Neuronal stem cell (in vitro differentiated cells): ENCODE results near the gene TCF4.

Experiments used
- DNase-seq: peaks from one replicate; pipeline ENCODE4 v3.0.0-alpha.2; 2013; ENCODE audit warnings: low spot score
- H2AFZ ChIP-seq: one replicate; pipeline ENCODE4 v1.6.1; 2013; ENCODE audit warnings: mild to moderate bottlenecking, low read length, inconsistent platforms
- H2AK5ac ChIP-seq: 2 replicates; pipeline ENCODE4 v1.6.1; 2013; ENCODE audit warnings: low read depth, mild to moderate bottlenecking, inconsistent platforms, low read length, moderate library complexity, mixed read lengths
- H2BK120ac ChIP-seq: 2 replicates; pipeline ENCODE4 v1.6.1; 2013; ENCODE audit warnings: low read depth, mild to moderate bottlenecking, inconsistent platforms, low read length, moderate library complexity, mixed read lengths
- H2BK12ac ChIP-seq: one replicate; pipeline ENCODE4 v1.6.1; 2013; ENCODE audit warnings: low read length, inconsistent platforms
- H2BK15ac ChIP-seq: 2 replicates; pipeline ENCODE4 v1.6.1; 2013; ENCODE audit warnings: mild to moderate bottlenecking, low read length, inconsistent platforms, mixed read lengths
- H2BK5ac ChIP-seq: one replicate; pipeline ENCODE4 v1.6.1; 2013; ENCODE audit warnings: inconsistent platforms, mild to moderate bottlenecking, low read length, moderate library complexity
- H3K14ac ChIP-seq: one replicate; pipeline ENCODE4 v1.6.1; 2013; ENCODE audit warnings: low read length, inconsistent platforms
- H3K18ac ChIP-seq: 2 replicates; pipeline ENCODE4 v1.6.1; 2013; ENCODE audit warnings: low read length, inconsistent platforms
- H3K23ac ChIP-seq: 2 replicates; pipeline ENCODE4 v1.6.1; 2013; ENCODE audit warnings: low read depth, mild to moderate bottlenecking, mixed read lengths, low read length, inconsistent platforms; ENCODE audit not compliant: poor library complexity
- H3K27ac ChIP-seq: replicated peaks from 3 replicates; pipeline ENCODE4 v1.5.1; 2013; ENCODE audit warnings: low read length, inconsistent platforms
- H3K27me3 ChIP-seq, 3 experiments: 2 replicates each; pipeline ENCODE4 v1.6.1; 2013; ENCODE audit warnings: low read length in 3 of 3, mild to moderate bottlenecking in 2 of 3, inconsistent platforms in 1 of 3, low read depth in 1 of 3, mixed read lengths in 1 of 3, moderate library complexity in 1 of 3; ENCODE audit not compliant: control insufficient read depth in 3 of 3, insufficient read depth in 3 of 3
- H3K36me3 ChIP-seq, 2 donors: replicated peaks in 1 of 2; 2 replicates each; pipeline ENCODE4 v1.6.1; 2013; ENCODE audit warnings: low read length in 2 of 2; ENCODE audit not compliant: control insufficient read depth in 2 of 2, insufficient read depth in 2 of 2
- H3K4ac ChIP-seq: 2 replicates; pipeline ENCODE4 v1.6.1; 2013; ENCODE audit warnings: inconsistent platforms, mild to moderate bottlenecking, low read length, moderate library complexity
- H3K4me1 ChIP-seq, 2 donors: 1 replicate in 1 of 2; 2 replicates in 1 of 2; pipeline ENCODE4 v1.6.1; 2013; ENCODE audit warnings: low read length in 2 of 2, low read depth in 1 of 2; ENCODE audit not compliant: control insufficient read depth in 2 of 2, insufficient read depth in 1 of 2
- H3K4me2 ChIP-seq: one replicate; pipeline ENCODE4 v1.6.1; 2013; ENCODE audit warnings: mild to moderate bottlenecking, low read length, inconsistent platforms; ENCODE audit not compliant: insufficient read depth, poor library complexity, severe bottlenecking
- H3K4me3 ChIP-seq, 2 donors: 2 replicates each; pipeline ENCODE4 v1.5.1; 2013; ENCODE audit warnings: low read length in 2 of 2, mild to moderate bottlenecking in 2 of 2, inconsistent platforms in 1 of 2, moderate library complexity in 1 of 2
- H3K79me1 ChIP-seq: one replicate; pipeline ENCODE4 v1.6.1; 2013; ENCODE audit warnings: low read depth, mild to moderate bottlenecking, inconsistent platforms, low read length, moderate library complexity
- H3K9ac ChIP-seq: one replicate; pipeline ENCODE4 v1.6.1; 2013; ENCODE audit warnings: mild to moderate bottlenecking, low read depth, low read length, inconsistent platforms; ENCODE audit not compliant: poor library complexity
- H3K9me3 ChIP-seq, 2 donors: replicated peaks in 1 of 2; 2 replicates each; pipeline versions ENCODE3 to v1.6.1; 2013; ENCODE audit warnings: low read length in 2 of 2, mild to moderate bottlenecking in 2 of 2, inconsistent platforms in 1 of 2, low read depth in 1 of 2, mixed read lengths in 1 of 2, moderate library complexity in 1 of 2; ENCODE audit not compliant: control insufficient read depth in 2 of 2, insufficient read depth in 1 of 2
- H4K8ac ChIP-seq: one replicate; pipeline ENCODE4 v1.6.1; 2013; ENCODE audit warnings: low read depth, mild to moderate bottlenecking, inconsistent platforms, low read length, moderate library complexity
- H4K91ac ChIP-seq: one replicate; pipeline ENCODE4 v1.6.1; 2013; ENCODE audit warnings: low read length, low read depth, mild to moderate bottlenecking, inconsistent platforms; ENCODE audit not compliant: poor library complexity
- WGBS, 2 donors: extraction: QIAGEN DNeasy Blood & Tissue Kit; methylation state at CpG; one replicate each; pipeline ENCODE4 v1.1.7; 2013; ENCODE audit warnings: missing lambda C conversion rate in 2 of 2, mixed read lengths in 1 of 2; ENCODE audit not compliant: insufficient read length in 2 of 2, insufficient replicate concordance in 1 of 2; ENCODE audit errors: extremely low coverage in 2 of 2; 5-methylcytosine and 5-hydroxymethylcytosine counted together

Gene TCF4

GRCh38 chr18:55497825-55498403 lies 90.1 kb downstream of the TCF4 start:
- no peak overlapping the region for H3K23ac ChIP-seq
- WGBS, 2 donors = no CpG with 5 or more reads among the region's 5 CpGs

GRCh38 chr18:55494899-55495298 lies 93.1 kb downstream of the TCF4 start:
- H3K27ac ChIP-seq = no peak overlapping the region
- no peak overlapping the region for H4K91ac ChIP-seq
- no peaks in the 10 kb centered on the region for H3K79me1 ChIP-seq
- peaks cover 0 to 3% of the 10 kb centered on the region in 2 donors for H3K4me1 ChIP-seq
- no peak overlapping the region for H3K14ac ChIP-seq
- H3K23ac ChIP-seq = no peak overlapping the region
- peaks cover 0 to 3% of the 10 kb centered on the region in 2 donors for H3K36me3 ChIP-seq
- no peak overlapping the region for H3K4ac ChIP-seq
- no peak overlapping the region for H2BK12ac ChIP-seq
- no CpG with 5 or more reads among the region's 1 CpG for WGBS, 2 donors
- H3K4me3 ChIP-seq = no peak overlapping the region
- peaks cover 0 to 4% of the 10 kb centered on the region in 2 donors for H3K9me3 ChIP-seq
- no peak overlapping the region for H2BK120ac ChIP-seq
- H2AK5ac ChIP-seq = no peak overlapping the region
- no peak overlapping the region for H2AFZ ChIP-seq
- H2BK15ac ChIP-seq = no peak overlapping the region
- no peak overlapping the region for H3K4me2 ChIP-seq
- no peak overlapping the region for H3K9ac ChIP-seq
- H2BK5ac ChIP-seq = no peak overlapping the region
- H4K8ac ChIP-seq = no peak overlapping the region
- no peaks in the 10 kb centered on the region for H3K27me3 ChIP-seq
- DNase-seq = no peak
- H3K18ac ChIP-seq = no peak overlapping the region

More at GRCh38 chr18:55497825-55498403, 90.1 kb downstream of the TCF4 start:
- no peak overlapping the region for H2BK12ac ChIP-seq
- no peak overlapping the region for H3K14ac ChIP-seq
- peaks cover 4 to 28% of the 10 kb centered on the region in 2 donors for H3K4me1 ChIP-seq
- H3K79me1 ChIP-seq = no peaks in the 10 kb centered on the region
- no peak overlapping the region for H3K4me3 ChIP-seq
- no peak overlapping the region for H2AFZ ChIP-seq
- no peak overlapping the region for H2BK120ac ChIP-seq
- no peak overlapping the region for H2BK15ac ChIP-seq
- peaks cover 0 to 3% of the 10 kb centered on the region in 2 donors for H3K36me3 ChIP-seq
- no peak overlapping the region for H4K8ac ChIP-seq
- H3K27me3 ChIP-seq = no peaks in the 10 kb centered on the region
- H3K27ac ChIP-seq = no peak overlapping the region
- no peak overlapping the region for H3K4ac ChIP-seq
- DNase-seq = no peak
- no peak overlapping the region for H3K18ac ChIP-seq
- no peak overlapping the region for H3K9ac ChIP-seq
- H2BK5ac ChIP-seq = no peak overlapping the region
- H4K91ac ChIP-seq = no peak overlapping the region
- no peak overlapping the region for H2AK5ac ChIP-seq
- H3K4me2 ChIP-seq = no peak overlapping the region
- H3K9me3 ChIP-seq = peaks cover 0 to 4% of the 10 kb centered on the region in 2 donors

- H2BK5ac ChIP-seq = no peak overlapping the region
- no peak overlapping the region for H3K14ac ChIP-seq
- no peak overlapping the region for H3K27ac ChIP-seq
- no peak overlapping the region for H2BK15ac ChIP-seq
- H3K4me1 ChIP-seq = peaks cover 4 to 6% of the 10 kb centered on the region in 2 donors
- peaks cover 0 to 3% of the 10 kb centered on the region in 2 donors for H3K36me3 ChIP-seq
- no peaks in the 10 kb centered on the region for H3K79me1 ChIP-seq
- H3K9me3 ChIP-seq = peaks cover 0 to 4% of the 10 kb centered on the region in 2 donors
- no peak overlapping the region for H2AFZ ChIP-seq
- H3K23ac ChIP-seq = no peak overlapping the region
- no peak overlapping the region for H3K4ac ChIP-seq
- no peaks in the 10 kb centered on the region for H3K27me3 ChIP-seq
- H2BK120ac ChIP-seq = no peak overlapping the region
- H2BK12ac ChIP-seq = no peak overlapping the region
- WGBS, 2 donors = no CpG with 5 or more reads among the region's 1 CpG
- no peak for DNase-seq
- no peak overlapping the region for H3K18ac ChIP-seq
- H3K9ac ChIP-seq = no peak overlapping the region
- H4K8ac ChIP-seq = no peak overlapping the region
- no peak overlapping the region for H2AK5ac ChIP-seq
- H4K91ac ChIP-seq = no peak overlapping the region
- H3K4me2 ChIP-seq = no peak overlapping the region
- no peak overlapping the region for H3K4me3 ChIP-seq
These were observed 93.6 kb downstream of the TCF4 start for GRCh38 chr18:55494441-55494840.

GRCh38 chr18:55491616-55492015 lies 96.4 kb downstream of the TCF4 start:
- no peaks in the 10 kb centered on the region for H3K9me3 ChIP-seq
- peaks cover 13% of the 10 kb centered on the region in 2 donors for H3K4me1 ChIP-seq
- H2BK12ac ChIP-seq = no peak overlapping the region
- peaks cover 3% of the 10 kb centered on the region for H3K79me1 ChIP-seq
- no peak overlapping the region for H3K27ac ChIP-seq
- no peak overlapping the region for H3K9ac ChIP-seq
- no peak overlapping the region for H2AK5ac ChIP-seq
- WGBS, 2 donors = no CpG with 5 or more reads among the region's 4 CpGs
- H2BK5ac ChIP-seq = no peak overlapping the region
- no peak overlapping the region for H3K4me2 ChIP-seq
- H3K23ac ChIP-seq = no peak overlapping the region
- no peak overlapping the region for H3K4ac ChIP-seq
- no peak overlapping the region for H2BK120ac ChIP-seq
- no peak overlapping the region for H3K14ac ChIP-seq
- no peak for DNase-seq
- no peak overlapping the region for H2BK15ac ChIP-seq
- H2AFZ ChIP-seq = no peak overlapping the region
- no peak overlapping the region for H4K91ac ChIP-seq
- H3K27me3 ChIP-seq = no peaks in the 10 kb centered on the region
- no peaks in the 10 kb centered on the region for H3K36me3 ChIP-seq
- H3K4me3 ChIP-seq = no peak overlapping the region
- no peak overlapping the region for H4K8ac ChIP-seq
- no peak overlapping the region for H3K18ac ChIP-seq
